Tibial artery (tissue), 4 donors: Measurements from ENCODE around the gene PKD1L1.

Experiments
- DNase-seq, 2 donors: peaks; one replicate each; pipeline ENCODE4 v3.0.0-alpha.2; 2019
- H3K27ac ChIP-seq, 2 donors: fragments of 200-600 bp; sonication (generic) in 1 of 2; 1 replicate in 1 of 2; 2 replicates in 1 of 2; pipeline ENCODE4 v1.5.1; 2018 to 2019; ENCODE audit warnings: mild to moderate bottlenecking in 1 of 2
- H3K27me3 ChIP-seq, 2 donors: fragments of 200-600 bp; sonication (generic) in 1 of 2; one replicate each; pipeline versions ENCODE4 v1.5.1 to v1.6.0; 2016 to 2019
- H3K36me3 ChIP-seq, 3 donors: fragments of 200-600 bp; sonication (generic) in 2 of 3; one replicate each; pipeline ENCODE4 v1.5.1; 2016 to 2019; ENCODE audit warnings: mild to moderate bottlenecking in 2 of 3
- H3K4me1 ChIP-seq, 4 donors: fragments of 200-600 bp; sonication (generic) in 2 of 4; 1 replicate in 3 of 4; 2 replicates in 1 of 4; pipeline ENCODE4 v1.5.1; 2016 to 2019
- H3K4me3 ChIP-seq, 2 donors: fragments of 200-600 bp; sonication (generic) in 1 of 2; 1 replicate in 1 of 2; 2 replicates in 1 of 2; pipeline ENCODE4 v1.5.1; 2018 to 2019; ENCODE audit warnings: mild to moderate bottlenecking in 2 of 2
- H3K9me3 ChIP-seq, 3 donors: fragments of 200-600 bp; sonication (generic) in 1 of 3; one replicate each; pipeline ENCODE4 v1.5.1; 2016 to 2019
- intact Hi-C: fragments of 100-400 bp; cut with DNase I; formaldehyde crosslinking; loops from one replicate; pipeline ENCODE4 v1.15.0; 2023; ENCODE audit warnings: low total_unique reads
- TF ChIP-seq, protein P1 (sequence below), 2 experiments: fragments of 200-600 bp in 1 of 2; fragments of 450-650 bp in 1 of 2; IDR thresholded peaks; one replicate each; pipeline ENCODE4 v1.5.1; 2017 to 2019; ENCODE audit warnings: antibody characterized with exemption in 2 of 2, mild to moderate bottlenecking in 1 of 2, moderate library complexity in 1 of 2

PKD1L1 gene

DNA sequence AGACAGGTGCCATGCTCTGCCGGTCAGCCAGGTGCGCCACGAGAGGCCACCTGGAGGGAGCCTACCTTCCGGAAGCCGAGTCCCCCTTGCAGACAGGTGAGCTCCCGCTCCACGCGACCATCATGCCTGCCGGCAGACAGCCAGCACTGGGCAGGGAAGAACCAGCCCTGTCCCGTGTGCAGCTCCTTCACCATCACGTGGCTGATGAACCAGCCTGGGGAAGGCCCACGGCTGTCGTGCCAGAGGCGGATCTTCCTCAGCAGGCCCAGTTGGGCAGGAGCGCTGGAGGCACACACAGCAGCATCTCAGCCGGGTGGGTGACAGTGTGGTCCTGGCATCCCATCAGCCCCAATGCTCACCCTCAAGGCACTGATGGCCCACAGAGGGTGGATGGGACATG lies 108.9 kb downstream of the PKD1L1 start:
- Histone ChIP-seq H3K36me3 (no peaks in the 10 kb centered on the region), H3K4me3 (no peak overlapping the region), H3K27me3 (no peaks in the 10 kb centered on the region), H3K4me1 (no peaks in the 10 kb centered on the region), H3K9me3 (no peaks in the 10 kb centered on the region), H3K27ac (no peak overlapping the region)
- TF ChIP-seq, protein P1, sequence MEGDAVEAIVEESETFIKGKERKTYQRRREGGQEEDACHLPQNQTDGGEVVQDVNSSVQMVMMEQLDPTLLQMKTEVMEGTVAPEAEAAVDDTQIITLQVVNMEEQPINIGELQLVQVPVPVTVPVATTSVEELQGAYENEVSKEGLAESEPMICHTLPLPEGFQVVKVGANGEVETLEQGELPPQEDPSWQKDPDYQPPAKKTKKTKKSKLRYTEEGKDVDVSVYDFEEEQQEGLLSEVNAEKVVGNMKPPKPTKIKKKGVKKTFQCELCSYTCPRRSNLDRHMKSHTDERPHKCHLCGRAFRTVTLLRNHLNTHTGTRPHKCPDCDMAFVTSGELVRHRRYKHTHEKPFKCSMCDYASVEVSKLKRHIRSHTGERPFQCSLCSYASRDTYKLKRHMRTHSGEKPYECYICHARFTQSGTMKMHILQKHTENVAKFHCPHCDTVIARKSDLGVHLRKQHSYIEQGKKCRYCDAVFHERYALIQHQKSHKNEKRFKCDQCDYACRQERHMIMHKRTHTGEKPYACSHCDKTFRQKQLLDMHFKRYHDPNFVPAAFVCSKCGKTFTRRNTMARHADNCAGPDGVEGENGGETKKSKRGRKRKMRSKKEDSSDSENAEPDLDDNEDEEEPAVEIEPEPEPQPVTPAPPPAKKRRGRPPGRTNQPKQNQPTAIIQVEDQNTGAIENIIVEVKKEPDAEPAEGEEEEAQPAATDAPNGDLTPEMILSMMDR (IDR thresholded peaks at IDR 0.05) = no peak
- DNase-seq = no peak
- intact Hi-C loops = no loop called here

DNA sequence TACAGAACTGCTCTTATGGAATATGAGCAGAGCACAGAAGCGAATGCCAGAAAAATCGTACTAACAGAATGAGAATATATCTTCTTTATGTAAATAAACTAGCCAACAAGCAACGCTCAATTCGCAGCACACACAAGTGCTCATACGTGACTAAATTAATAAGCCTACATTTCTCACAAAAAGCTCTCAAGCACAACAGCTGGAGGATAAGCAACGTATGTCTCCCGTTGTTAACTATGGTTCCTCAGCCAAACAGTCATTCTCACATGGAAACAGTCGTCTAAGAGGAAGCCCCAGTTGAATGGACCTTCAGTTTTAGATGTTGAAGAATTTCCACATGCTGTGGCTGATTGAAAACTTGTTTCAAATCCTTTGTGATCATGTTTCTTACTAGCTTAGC lies 110.4 kb downstream of the PKD1L1 start:
- H3K4me3 ChIP-seq = no peak overlapping the region
- no peaks in the 10 kb centered on the region for H3K4me1 ChIP-seq
- no peak overlapping the region for H3K27ac ChIP-seq
- DNase-seq = no peak
- intact Hi-C loops = no loop called here
- no peaks in the 10 kb centered on the region for H3K9me3 ChIP-seq
- TF ChIP-seq, protein P1 (IDR thresholded peaks at IDR 0.05) = no peak
- H3K36me3 ChIP-seq = no peaks in the 10 kb centered on the region
- H3K27me3 ChIP-seq = no peaks in the 10 kb centered on the region

DNA sequence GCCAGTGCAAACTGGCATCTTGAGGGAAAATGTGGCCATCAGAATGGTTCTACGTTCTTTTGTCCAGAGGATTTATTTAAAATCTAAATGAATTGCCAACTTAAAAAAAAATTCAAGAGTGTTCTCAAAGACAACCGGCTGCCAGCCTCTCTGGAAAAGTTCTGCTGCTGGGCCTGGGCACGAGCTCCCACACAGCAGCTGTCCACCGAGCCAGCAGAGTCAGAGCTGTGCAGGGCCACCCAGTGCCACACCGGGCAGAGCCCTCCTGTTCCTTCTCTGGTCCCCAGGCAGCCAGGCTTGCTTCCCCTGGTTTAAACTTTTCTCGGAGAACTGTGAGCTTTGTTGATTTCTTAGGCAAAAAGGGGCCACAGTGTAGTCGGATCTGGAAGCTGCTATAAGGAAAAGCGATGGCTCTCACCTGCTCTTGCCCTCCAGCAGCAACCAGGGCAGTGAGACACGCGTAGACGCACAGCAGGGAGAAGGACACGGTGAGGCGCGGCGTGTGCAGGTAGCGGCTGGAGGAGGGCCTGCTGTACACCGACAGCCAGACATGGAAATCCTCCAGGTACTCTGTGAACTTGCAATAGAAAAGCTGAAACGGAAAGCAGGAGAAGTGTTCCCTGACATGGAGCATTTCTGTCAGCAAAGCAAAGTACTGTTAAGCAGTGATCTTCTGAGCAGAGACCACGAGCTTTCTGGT lies 111.6 kb downstream of the PKD1L1 start:
- Histone ChIP-seq H3K36me3 (no peaks in the 10 kb centered on the region), H3K4me1 (no peaks in the 10 kb centered on the region), H3K27ac (no peak overlapping the region), H3K27me3 (no peaks in the 10 kb centered on the region), H3K4me3 (no peak overlapping the region), H3K9me3 (no peaks in the 10 kb centered on the region)
- no peak for DNase-seq
- TF ChIP-seq, protein P1 (IDR thresholded peaks at IDR 0.05) = no peak
- intact Hi-C loops = no loop called here

DNA sequence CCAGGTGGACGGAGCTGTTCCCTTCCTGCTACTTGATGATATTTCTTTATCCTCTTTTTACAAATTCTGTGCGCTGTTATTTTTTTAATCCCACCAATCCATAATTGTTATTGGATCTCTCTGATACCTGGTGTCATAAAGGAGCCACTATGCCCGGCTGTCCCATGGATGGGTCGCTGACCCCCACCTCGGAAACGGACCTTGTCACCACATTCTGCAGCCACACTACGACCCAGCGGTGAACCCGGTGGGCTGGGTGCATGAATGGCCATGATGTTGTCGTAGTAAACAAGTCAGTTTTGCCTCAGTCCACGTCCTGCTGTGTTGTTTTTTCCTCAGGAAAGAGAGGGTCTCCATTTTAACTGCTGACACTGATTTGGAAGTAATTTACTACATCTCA lies 112.2 kb downstream of the PKD1L1 start:
- no peaks in the 10 kb centered on the region for H3K9me3 ChIP-seq
- no peak overlapping the region for H3K27ac ChIP-seq
- no peak for DNase-seq
- H3K4me3 ChIP-seq = no peak overlapping the region
- TF ChIP-seq, protein P1 (IDR thresholded peaks at IDR 0.05) = no peak
- H3K27me3 ChIP-seq = no peaks in the 10 kb centered on the region
- H3K36me3 ChIP-seq = no peaks in the 10 kb centered on the region
- intact Hi-C loops = no loop called here
- no peaks in the 10 kb centered on the region for H3K4me1 ChIP-seq

DNA sequence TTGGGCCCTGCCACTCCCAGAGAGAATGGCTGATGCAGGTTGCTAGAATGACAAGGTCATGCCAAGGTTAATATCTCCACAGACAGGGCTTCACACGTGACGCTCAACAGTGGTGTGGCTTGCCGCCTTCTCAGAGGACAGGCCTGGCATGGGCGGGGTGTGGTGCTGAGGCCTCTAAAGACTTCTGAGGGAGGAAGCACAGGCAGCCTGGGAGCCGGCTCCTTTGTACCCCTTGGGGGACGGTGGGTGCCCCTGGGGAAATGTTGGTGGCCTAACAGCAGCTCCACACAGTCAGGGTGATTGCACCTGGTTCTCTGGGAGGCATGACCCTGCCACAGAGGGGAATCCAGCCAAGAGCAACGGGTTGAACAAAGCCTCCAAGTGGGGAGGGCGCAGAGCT lies 115.1 kb downstream of the PKD1L1 start:
- TF ChIP-seq, protein P1 (IDR thresholded peaks at IDR 0.05) = no peak
- Histone ChIP-seq H3K27ac (no peak overlapping the region), H3K36me3 (no peaks in the 10 kb centered on the region), H3K4me1 (no peaks in the 10 kb centered on the region), H3K4me3 (no peak overlapping the region), H3K9me3 (no peaks in the 10 kb centered on the region), H3K27me3 (no peaks in the 10 kb centered on the region)
- intact Hi-C loops = no loop called here
- DNase-seq = no peak
